ENCODE data around the gene NCOA4.

- no peak for TF ChIP-seq POLR2A (IDR thresholded peaks at IDR 0.05; ENCODE audit: low read depth, low read length)
- no peak for TF ChIP-seq MAX (IDR thresholded peaks at IDR 0.05; ENCODE audit: insufficient read depth, insufficient read length)
Measured at GRCh38 chr10:46005383-46005782, 25.0 kb downstream of the NCOA4 start.

Data from endothelial cell of umbilical vein (primary cell).